Keratinocyte (primary cell): Measurements from ENCODE around the gene SERPINE1. TPM values are rescaled to one million over a fixed set of nuclear protein-coding genes. Genes with fewer than 3 reads are reported as not detected.
A peak's percentile ranks its signal among the peaks of the same experiment; 100 is the strongest.

Experiments used
- DNase-seq: peaks from one replicate; pipeline ENCODE4 v3.0.0-alpha.2; 2011; ENCODE audit warnings: low read depth, missing footprints, low spot score
- FAIRE-seq: peaks from 2 replicates; lab custom pipeline; 2011; peaks lifted over from hg19 to GRCh38; lab: Jason Lieb, UNC
- H2AFZ ChIP-seq: 2 replicates; pipeline ENCODE4 v1.6.0; 2012; ENCODE audit warnings: low read length, control low read depth, inconsistent platforms; ENCODE audit not compliant: control insufficient read depth
- H3K27ac ChIP-seq: 2 replicates; pipeline ENCODE4 v1.5.1; 2011; ENCODE audit warnings: low read length; ENCODE audit not compliant: control insufficient read depth, insufficient read depth
- H3K27me3 ChIP-seq: 3 replicates; pipeline ENCODE4 v1.6.0; 2011; ENCODE audit warnings: low read length; ENCODE audit not compliant: control insufficient read depth, insufficient read depth; ENCODE audit errors: extremely low read depth
- H3K36me3 ChIP-seq, 2 experiments: 2 replicates in 1 of 2; 3 replicates in 1 of 2; pipeline ENCODE4 v1.5.1; 2011; ENCODE audit warnings: low read length in 2 of 2, mild to moderate bottlenecking in 1 of 2; ENCODE audit not compliant: control insufficient read depth in 2 of 2, insufficient read depth in 2 of 2; ENCODE audit errors: extremely low read depth in 1 of 2
- H3K4me1 ChIP-seq: 3 replicates; pipeline ENCODE4 v1.5.1; 2011; ENCODE audit warnings: low read length; ENCODE audit not compliant: control insufficient read depth, insufficient read depth; ENCODE audit errors: extremely low read depth
- H3K4me2 ChIP-seq: 3 replicates; pipeline ENCODE4 v1.6.0; 2011; ENCODE audit warnings: low read depth, low read length; ENCODE audit not compliant: control insufficient read depth, insufficient read depth; ENCODE audit errors: extremely low read depth
- H3K4me3 ChIP-seq, 3 experiments: fragments of 200-600 bp in 1 of 3; sonication (generic) in 1 of 3; 2 replicates in 2 of 3; 3 replicates in 1 of 3; pipeline ENCODE4 v1.5.1; 2011 to 2016; ENCODE audit warnings: low read length in 3 of 3, mild to moderate bottlenecking in 3 of 3, control low read depth in 2 of 3, inconsistent platforms in 1 of 3, low read depth in 1 of 3, mixed read lengths in 1 of 3, mixed run types in 1 of 3, moderate library complexity in 1 of 3; ENCODE audit not compliant: control insufficient read depth in 2 of 3, insufficient read depth in 2 of 3; ENCODE audit errors: extremely low read depth in 1 of 3
- H3K79me2 ChIP-seq: 2 replicates; pipeline ENCODE4 v1.6.0; 2012; ENCODE audit warnings: low read length; ENCODE audit not compliant: control insufficient read depth, insufficient read depth
- H3K9ac ChIP-seq: 3 replicates; pipeline ENCODE4 v1.6.0; 2011; ENCODE audit warnings: low read length; ENCODE audit not compliant: control insufficient read depth, insufficient read depth; ENCODE audit errors: extremely low read depth
- H3K9me1 ChIP-seq: 3 replicates; pipeline ENCODE4 v1.6.0; 2011; ENCODE audit warnings: low read length; ENCODE audit not compliant: control insufficient read depth, insufficient read depth; ENCODE audit errors: extremely low read depth
- H3K9me3 ChIP-seq: 2 replicates; pipeline ENCODE4 v1.5.1; 2012; ENCODE audit warnings: low read depth, low read length; ENCODE audit not compliant: control insufficient read depth
- H4K20me1 ChIP-seq: 3 replicates; pipeline ENCODE4 v1.6.0; 2011; ENCODE audit warnings: low read length; ENCODE audit not compliant: control insufficient read depth, insufficient read depth; ENCODE audit errors: extremely low read depth
- CTCF ChIP-seq, 3 experiments: IDR thresholded peaks in 1 of 3; conservative IDR thresholded peaks in 1 of 3; optimal IDR thresholded peaks in 1 of 3; 2 replicates in 2 of 3; 3 replicates in 1 of 3; pipeline versions ENCODE3 to v1.5.1; 2011; ENCODE audit warnings: low read length in 3 of 3, mild to moderate bottlenecking in 3 of 3, moderate library complexity in 2 of 3, control low read depth in 1 of 3, inconsistent platforms in 1 of 3; ENCODE audit not compliant: insufficient read depth in 2 of 3; ENCODE audit errors: extremely low read depth in 1 of 3
- EZH2 ChIP-seq: IDR thresholded peaks from one replicate; pipeline ENCODE4 v1.6.1; 2012; ENCODE audit warnings: inconsistent platforms, mild to moderate bottlenecking, low read length, moderate library complexity
- dilution Hi-C: fragments of 300-500 bp; cut with MboI; formaldehyde crosslinking; loops from one replicate; pipeline ENCODE4 v1.7.0; 2020; ENCODE audit warnings: low sequenced_read_pairs; ENCODE audit not compliant: extremely low pct_ligation_motif_present
- polyA plus RNA-seq, 5 experiments: library from polyadenylated mRNA; depleted of rRNA in 3 of 5; stranded (reverse) in 3 of 5; stranded (forward) in 1 of 5; unstranded in 1 of 5; fragments of >200 nt; gene quantifications; 1 replicate in 1 of 5; 2 replicates in 3 of 5; 3 replicates in 1 of 5; pipeline versions ENCODE4 v1.2.1 to v1.2.3, GENCODE V29; 2011 to 2012; ENCODE audit warnings: missing spikeins in 2 of 5, low read depth in 1 of 5, low replicate concordance in 1 of 5

SERPINE1 gene
- polyA plus RNA-seq, 1 donor (not counting 4 experiments of a cell fraction or from before 2014, with no cell fraction given), result 522 TPM

GRCh38 chr7:101113836-101114235, 13.1 kb upstream of the SERPINE1 start:
- no peaks in the 10 kb centered on the region for H3K9me3 ChIP-seq
- no peak for TF ChIP-seq CTCF (optimal IDR thresholded peaks at IDR 0.05 in 1 of 3, IDR thresholded peaks at IDR 0.05 in 1 of 3, conservative IDR thresholded peaks at IDR 0.05 in 1 of 3; ENCODE audit: extremely low read depth in 1 of 3, insufficient read depth in 2 of 3, low read length in 3 of 3)
- TF ChIP-seq EZH2, result no peak
- H3K27ac ChIP-seq, result peak overlapping the region; percentile 64
- H3K36me3 ChIP-seq, result no peaks in the 10 kb centered on the region
- no peaks in the 10 kb centered on the region for H3K9me1 ChIP-seq
- no peaks in the 10 kb centered on the region for H3K27me3 ChIP-seq
- H2AFZ ChIP-seq, result peak overlapping the region; percentile 80
- FAIRE-seq, result no peak
- peak overlapping the region; percentile 47 for H3K9ac ChIP-seq
- DNase-seq, result no peak
- no peaks in the 10 kb centered on the region for H4K20me1 ChIP-seq
- H3K4me2 ChIP-seq, result peak overlapping the region; percentile 12
- dilution Hi-C loops, result no loop called here
- H3K4me1 ChIP-seq, result peaks cover 29% of the 10 kb centered on the region
- no peak overlapping the region for H3K4me3 ChIP-seq
- no peaks in the 10 kb centered on the region for H3K79me2 ChIP-seq

DNA sequence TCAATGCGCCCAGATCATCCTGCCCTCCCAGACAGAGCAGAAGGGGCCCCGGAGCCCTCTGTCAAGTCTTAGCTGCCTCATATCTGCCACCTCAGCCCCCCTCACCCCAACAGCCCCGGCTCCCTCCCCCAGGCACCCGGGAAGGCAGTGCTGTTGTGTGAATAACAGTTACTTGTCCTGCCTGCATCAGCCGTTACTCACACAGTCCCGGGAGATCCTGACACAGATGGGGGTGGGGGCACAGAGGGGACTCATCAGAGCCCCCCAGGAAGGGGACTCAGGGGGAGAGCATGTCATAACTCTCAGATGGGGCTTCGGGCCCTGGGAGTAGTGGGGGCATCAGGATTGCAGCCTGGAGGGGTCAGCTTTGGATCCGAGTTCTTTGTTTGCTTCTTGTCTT, 12.4 kb upstream of the SERPINE1 start:
- DNase-seq (no peak), FAIRE-seq (no peak)
- Histone ChIP-seq H3K4me3 (no peak overlapping the region), H4K20me1 (no peaks in the 10 kb centered on the region), H3K9me1 (no peaks in the 10 kb centered on the region), H2AFZ (peak overlapping the region; percentile 80), H3K4me1 (peaks cover 24% of the 10 kb centered on the region), H3K9me3 (no peaks in the 10 kb centered on the region), H3K27me3 (no peaks in the 10 kb centered on the region), H3K27ac (peak overlapping the region; percentile 64), H3K9ac (peak overlapping the region; percentile 47), H3K79me2 (no peaks in the 10 kb centered on the region), H3K36me3 (no peaks in the 10 kb centered on the region), H3K4me2 (peak overlapping the region; percentile 12)
- dilution Hi-C loops, result no loop called here
- TF ChIP-seq EZH2, result no peak
- no peak for TF ChIP-seq CTCF (optimal IDR thresholded peaks at IDR 0.05 in 1 of 3, IDR thresholded peaks at IDR 0.05 in 1 of 3, conservative IDR thresholded peaks at IDR 0.05 in 1 of 3; ENCODE audit: extremely low read depth in 1 of 3, insufficient read depth in 2 of 3, low read length in 3 of 3)
